CD4-positive, alpha-beta T cell treated with Interleukin-15 for 1 hour (primary cell): ENCODE data around the gene MUC5AC.

Source experiments
- DNase-seq: peaks from one replicate; pipeline ENCODE4 v3.0.0-alpha.2; 2020

MUC5AC gene

GRCh38 chr11:1122664-1123002 is 35.1 kb upstream of the MUC5AC start:
- no peak for DNase-seq

- DNase-seq: no peak
Observed at GRCh38 chr11:1123970-1124369, 33.8 kb upstream of the MUC5AC start.

- DNase-seq: no peak
Observed at GRCh38 chr11:1125803-1126202, 31.9 kb upstream of the MUC5AC start.

- DNase-seq: no peak
Observed at GRCh38 chr11:1126491-1126926, 31.2 kb upstream of the MUC5AC start.

- no peak for DNase-seq
Observed at GRCh38 chr11:1126935-1127663, 30.7 kb upstream of the MUC5AC start.

GRCh38 chr11:1127664-1128162 is 30.0 kb upstream of the MUC5AC start:
- DNase-seq: no peak

- no peak for DNase-seq
Observed at GRCh38 chr11:1128311-1129142, 29.2 kb upstream of the MUC5AC start.

GRCh38 chr11:1129143-1129610 is 28.6 kb upstream of the MUC5AC start:
- no peak for DNase-seq

- no peak for DNase-seq
Observed at GRCh38 chr11:1129611-1130160, 28.1 kb upstream of the MUC5AC start.

- DNase-seq: no peak
Observed at GRCh38 chr11:1130276-1131032, 27.3 kb upstream of the MUC5AC start.

GRCh38 chr11:1131033-1131911 is 26.5 kb upstream of the MUC5AC start:
- DNase-seq: no peak

GRCh38 chr11:1134848-1135445 is 22.8 kb upstream of the MUC5AC start:
- DNase-seq: no peak

GRCh38 chr11:1138097-1138496 is 19.7 kb upstream of the MUC5AC start:
- DNase-seq: no peak

GRCh38 chr11:1139441-1140083 is 18.2 kb upstream of the MUC5AC start:
- no peak for DNase-seq

GRCh38 chr11:1140642-1141490 is 16.9 kb upstream of the MUC5AC start:
- DNase-seq: no peak

- DNase-seq: no peak
Observed at GRCh38 chr11:1146365-1146764, 11.4 kb upstream of the MUC5AC start.

- no peak for DNase-seq
Observed at GRCh38 chr11:1147792-1148191, 10.0 kb upstream of the MUC5AC start.

- DNase-seq: no peak
Observed at GRCh38 chr11:1148752-1149180, 9.0 kb upstream of the MUC5AC start.

GRCh38 chr11:1149545-1149944 is 8.2 kb upstream of the MUC5AC start:
- DNase-seq: no peak

- DNase-seq: no peak
Observed at GRCh38 chr11:1150116-1150515, 7.6 kb upstream of the MUC5AC start.
